Measurements from ENCODE around the gene APOL1.
"Not testable (repeated sequence)": the region's sequence is repeated elsewhere in the genome, so short reads cannot be mapped to it uniquely, and the experiment has no call there.

Gene APOL1

GRCh38 chr22:36245805-36246356 is 7.1 kb upstream of the APOL1 start:
- Histone ChIP-seq H3K4me3 (ENCODE audit: low read depth, low read length) (no peak overlapping the region), H3K27me3 (replicated peaks) (no peaks in the 10 kb centered on the region), H3K27ac (no peak overlapping the region), H3K36me3 (replicated peaks) (no peaks in the 10 kb centered on the region)
- no peak for TF ChIP-seq CTCF (IDR thresholded peaks at IDR 0.05; ENCODE audit: low read depth, low read length, missing control alignments)
- in situ Hi-C loops (cut with HindIII; ENCODE audit: low pct_ligation_motif_present, low sequenced_read_pairs): no loop called here
- DNase-seq: no peak

GRCh38 chr22:36246718-36247117 is 6.2 kb upstream of the APOL1 start:
- no peaks in the 10 kb centered on the region for H3K27me3 ChIP-seq (replicated peaks)
- in situ Hi-C loops (cut with HindIII; ENCODE audit: low pct_ligation_motif_present, low sequenced_read_pairs): no loop called here
- TF ChIP-seq CTCF (IDR thresholded peaks at IDR 0.05; ENCODE audit: low read depth, low read length, missing control alignments): no peak
- no peaks in the 10 kb centered on the region for H3K36me3 ChIP-seq (replicated peaks)
- no peak for DNase-seq
- no peak overlapping the region for H3K4me3 ChIP-seq (ENCODE audit: low read depth, low read length)
- H3K27ac ChIP-seq: no peak overlapping the region

- in situ Hi-C loops (cut with HindIII; ENCODE audit: low pct_ligation_motif_present, low sequenced_read_pairs): no loop called here
- no peak overlapping the region for H3K27ac ChIP-seq
- H3K27me3 ChIP-seq (replicated peaks): no peaks in the 10 kb centered on the region
- no peak for TF ChIP-seq CTCF (IDR thresholded peaks at IDR 0.05; ENCODE audit: low read depth, low read length, missing control alignments)
- H3K4me3 ChIP-seq (ENCODE audit: low read depth, low read length): no peak overlapping the region
- DNase-seq: no peak
- no peaks in the 10 kb centered on the region for H3K36me3 ChIP-seq (replicated peaks)
Observed at GRCh38 chr22:36247955-36248354, 5.0 kb upstream of the APOL1 start.

- TF ChIP-seq CTCF (IDR thresholded peaks at IDR 0.05; ENCODE audit: low read depth, low read length, missing control alignments): no peak
- no peak for DNase-seq
- H3K27ac ChIP-seq: no peak overlapping the region
- H3K27me3 ChIP-seq (replicated peaks): no peaks in the 10 kb centered on the region
- no peaks in the 10 kb centered on the region for H3K36me3 ChIP-seq (replicated peaks)
- in situ Hi-C loops (cut with HindIII; ENCODE audit: low pct_ligation_motif_present, low sequenced_read_pairs): no loop called here
- H3K4me3 ChIP-seq (ENCODE audit: low read depth, low read length): no peak overlapping the region
Observed at GRCh38 chr22:36249160-36249559, 3.8 kb upstream of the APOL1 start.

GRCh38 chr22:36250292-36250960 is 2.5 kb upstream of the APOL1 start:
- in situ Hi-C loops (cut with HindIII; ENCODE audit: low pct_ligation_motif_present, low sequenced_read_pairs): loop anchor here (25.0 kb wide), 1 partner anchor 88 kb away; the partner anchor contains the start of gene APOL3
- H3K27ac ChIP-seq: not testable (repeated sequence)

GRCh38 chr22:36251979-36252608 is 839 bp upstream of the APOL1 start:
- in situ Hi-C loops (cut with HindIII; ENCODE audit: low pct_ligation_motif_present, low sequenced_read_pairs): loop anchor here (25.0 kb wide), 1 partner anchor 90 kb away; the partner anchor contains the start of gene APOL3
- not testable (repeated sequence) for DNase-seq; H3K27me3 ChIP-seq (replicated peaks); H3K4me3 ChIP-seq (ENCODE audit: low read depth, low read length); H3K36me3 ChIP-seq (replicated peaks); H3K27ac ChIP-seq

More at GRCh38 chr22:36250292-36250960, 2.5 kb upstream of the APOL1 start:
- not testable (repeated sequence) for H3K36me3 ChIP-seq (replicated peaks); H3K27me3 ChIP-seq (replicated peaks); H3K4me3 ChIP-seq (ENCODE audit: low read depth, low read length); DNase-seq

Data from brain microvascular endothelial cell (primary cell).